Measurements from ENCODE around the gene TBC1D22A. TPM values are rescaled to one million over a fixed set of nuclear protein-coding genes. Genes with fewer than 3 reads are reported as not detected.

Gene TBC1D22A
- total and polyA plus RNA-seq, 11 donors = 9.4 to 30.7 (median 18.6) TPM

- DNase-seq = no peak
Measured at GRCh38 chr22:46747646-46748045, 14.8 kb upstream of the TBC1D22A start.

DNA sequence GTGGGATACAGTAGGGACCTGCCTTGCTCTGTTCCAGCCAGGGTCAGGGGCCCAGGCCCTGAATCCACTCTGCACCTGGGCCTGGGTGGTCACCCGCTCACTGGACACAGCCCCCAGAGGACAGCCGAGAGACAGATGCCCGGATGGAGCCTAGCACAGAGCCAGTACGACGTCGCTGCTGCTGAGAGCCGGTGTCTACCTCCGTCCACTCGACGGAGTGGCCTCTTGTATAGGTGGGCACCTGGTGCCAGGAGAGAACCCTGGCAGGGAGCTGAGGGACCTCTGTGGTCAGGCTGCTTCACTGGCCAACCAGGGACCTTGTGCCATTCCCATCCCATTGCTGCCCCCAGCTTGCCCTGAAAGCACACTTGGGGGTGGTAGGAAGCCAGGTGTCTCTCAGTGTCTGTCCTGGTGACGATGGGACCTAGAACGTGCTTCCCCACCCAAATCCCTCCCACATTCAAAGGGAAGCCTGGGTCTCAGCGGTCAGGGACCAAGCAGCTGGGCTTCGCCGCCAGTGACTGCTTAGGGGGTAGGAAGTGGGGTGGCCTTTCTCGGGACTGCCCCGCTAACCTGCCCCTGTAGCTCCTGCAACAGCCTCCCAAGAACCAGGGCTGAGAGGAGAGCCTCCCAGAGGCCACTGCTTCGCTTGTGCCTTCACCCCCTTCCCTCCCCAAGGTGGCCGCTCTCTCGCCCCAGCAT is 14.1 kb upstream of the TBC1D22A start:
- H3K27me3 ChIP-seq = no peaks in the 10 kb centered on the region
- no peak for DNase-seq
- TF ChIP-seq CTCF (IDR thresholded peaks at IDR 0.05) = no peak
- TF ChIP-seq POLR2A (IDR thresholded peaks at IDR 0.05) = no peak
- no peaks in the 10 kb centered on the region for H3K9me3 ChIP-seq
- H3K4me3 ChIP-seq = no peak overlapping the region
- ATAC-seq = no peak
- peaks cover 1 to 50% (median 29%) of the 10 kb centered on the region in 12 donors for H3K4me1 ChIP-seq
- 90 to 94% (median 93%) methylated on average over 7 to 20 of the region's 20 CpGs for WGBS, 4 donors
- no peaks in the 10 kb centered on the region for H3K36me3 ChIP-seq
- H3K27ac ChIP-seq = no peak overlapping the region
- intact Hi-C loops (cut with DNase I) = no loop called here

More at GRCh38 chr22:46747646-46748045, 14.8 kb upstream of the TBC1D22A start:
- peaks cover 0 to 43% (median 23%) of the 10 kb centered on the region in 12 donors for H3K4me1 ChIP-seq
- 48 to 72% (median 63%) methylated on average over 5 to 8 of the region's 8 CpGs for WGBS, 4 donors
- no peak for TF ChIP-seq CTCF (IDR thresholded peaks at IDR 0.05)
- TF ChIP-seq POLR2A (IDR thresholded peaks at IDR 0.05) = no peak
- no peak for ATAC-seq
- H3K27me3 ChIP-seq = no peaks in the 10 kb centered on the region
- H3K27ac ChIP-seq = no peak overlapping the region
- H3K9me3 ChIP-seq = no peaks in the 10 kb centered on the region
- no peaks in the 10 kb centered on the region for H3K36me3 ChIP-seq
- intact Hi-C loops (cut with DNase I) = no loop called here
- H3K4me3 ChIP-seq = no peak overlapping the region

- peaks cover 7 to 57% (median 36%) of the 10 kb centered on the region in 12 donors for H3K4me1 ChIP-seq
- intact Hi-C loops (cut with DNase I) = no loop called here
- ATAC-seq (no peak), DNase-seq (peak in 1 of 5 donors; percentile 28)
- H3K36me3 ChIP-seq = no peaks in the 10 kb centered on the region
- TF ChIP-seq CTCF (IDR thresholded peaks at IDR 0.05) (no peak), POLR2A (IDR thresholded peaks at IDR 0.05) (no peak)
- no peaks in the 10 kb centered on the region for H3K9me3 ChIP-seq
- 39 to 52% (median 46%) methylated on average over 13 to 15 of the region's 15 CpGs for WGBS, 4 donors
- H3K27me3 ChIP-seq = no peaks in the 10 kb centered on the region
- H3K4me3 ChIP-seq = no peak overlapping the region
- peak overlapping the region in 2 of 12 donors; percentile 3 to 28 for H3K27ac ChIP-seq
Measured at GRCh38 chr22:46748908-46749675, 13.4 kb upstream of the TBC1D22A start.

Data from heart left ventricle (tissue), 16 donors.